GM12892 (cell line): ENCODE measurements around the gene FRMD3.

Experiments used
- POLR2A ChIP-seq: IDR thresholded peaks from 2 replicates; pipeline ENCODE4 v1.6.1; 2011; ENCODE audit warnings: low read depth, low read length, control low read depth
- POLR2AphosphoS5 ChIP-seq: IDR thresholded peaks from 2 replicates; pipeline ENCODE4 v1.6.1; 2011; ENCODE audit warnings: low read depth, low read length, control low read depth
- TAF1 ChIP-seq: IDR thresholded peaks from 2 replicates; pipeline ENCODE4 v1.6.1; 2011; ENCODE audit warnings: low read depth, mild to moderate bottlenecking, control low read depth, low read length, borderline replicate concordance

DNA sequence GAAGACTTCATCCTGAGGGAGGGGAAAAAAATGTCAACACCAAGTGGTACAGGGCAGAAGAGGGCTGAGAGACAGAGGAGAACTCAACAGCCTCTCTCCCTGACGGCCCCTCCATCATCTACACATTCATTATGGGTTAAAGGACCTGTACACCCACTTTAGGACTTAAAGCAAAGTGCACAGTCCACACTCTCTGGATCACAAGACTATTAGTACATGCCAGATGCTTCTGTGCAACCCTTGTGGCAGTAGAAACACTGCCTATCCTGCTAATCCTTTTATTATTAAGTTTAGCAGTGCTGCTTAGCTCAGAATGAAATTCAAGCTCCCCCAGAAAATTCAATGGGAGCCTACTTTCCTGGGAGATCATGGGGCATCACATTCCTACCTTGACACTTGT is 1.9 kb downstream of the FRMD3 start:
- TF ChIP-seq POLR2A = no peak
- TF ChIP-seq TAF1 = no peak
- no peak for TF ChIP-seq POLR2AphosphoS5
